Endothelial cell of umbilical vein (primary cell): ENCODE measurements around the gene WIF1. TPM values are rescaled to one million over a fixed set of nuclear protein-coding genes. Genes with fewer than 3 reads are reported as not detected.

ENCODE experiments used
- BruUV-seq: library from RNA; stranded (reverse); fragments of 400-500 nt; replicated peaks from 2 replicates; lab custom pipeline; 2021; lab: Mats Ljungman, UMichigan
- CTCF ChIA-PET: fragments of 300-600, 350-600 bp; sonication (Branson Sonifier 250); formaldehyde crosslinking; loops from one replicate; lab custom pipeline; 2021; ENCODE audit warnings: antibody characterized with exemption, inconsistent platforms; lab: Charles Lee
- POLR2A ChIA-PET: fragments of 300-600, 350-600 bp; sonication (Branson Sonifier 250); formaldehyde crosslinking; loops from one replicate; lab custom pipeline; 2021; ENCODE audit warnings: antibody characterized with exemption, inconsistent platforms; lab: Charles Lee
- DNase-seq: peaks from one replicate; pipeline ENCODE4 v3.0.0-alpha.2; 2011; ENCODE audit warnings: low read depth, low spot score
- FAIRE-seq: peaks from 2 replicates; lab custom pipeline; 2011; peaks lifted over from hg19 to GRCh38; lab: Jason Lieb, UNC
- H2AFZ ChIP-seq: 2 replicates; pipeline ENCODE4 v1.6.0; 2012; ENCODE audit warnings: low read depth, low read length, control low read depth, inconsistent platforms
- H3K27ac ChIP-seq: 2 replicates; pipeline ENCODE4 v1.5.1; 2011; ENCODE audit warnings: low read depth, mild to moderate bottlenecking, control low read depth, low read length, moderate library complexity; ENCODE audit not compliant: insufficient read depth
- H3K27me3 ChIP-seq, 2 experiments: 2 replicates each; pipeline versions ENCODE4 v1.6.0 to v1.6.1; 2011; ENCODE audit warnings: low read length in 2 of 2, mixed read lengths in 1 of 2; ENCODE audit not compliant: control insufficient read depth in 2 of 2, insufficient read depth in 2 of 2
- H3K36me3 ChIP-seq, 2 experiments: 2 replicates in 1 of 2; 3 replicates in 1 of 2; pipeline ENCODE4 v1.5.1; 2011; ENCODE audit warnings: low read length in 2 of 2, mild to moderate bottlenecking in 1 of 2, moderate library complexity in 1 of 2; ENCODE audit not compliant: control insufficient read depth in 2 of 2, insufficient read depth in 2 of 2; ENCODE audit errors: extremely low read depth in 1 of 2
- H3K4me1 ChIP-seq: 3 replicates; pipeline ENCODE4 v1.5.1; 2011; ENCODE audit warnings: mild to moderate bottlenecking, low read length; ENCODE audit not compliant: control insufficient read depth, insufficient read depth; ENCODE audit errors: extremely low read depth
- H3K4me2 ChIP-seq: 2 replicates; pipeline ENCODE4 v1.6.1; 2011; ENCODE audit warnings: low read length, control low read depth, mixed read lengths; ENCODE audit not compliant: insufficient read depth
- H3K4me3 ChIP-seq, 3 experiments: fragments of 200-600 bp in 1 of 3; sonication (generic), shearing (Covaris generic) in 1 of 3; replicated peaks in 1 of 3; 2 replicates each; pipeline ENCODE4 v1.5.1; 2011 to 2016; ENCODE audit warnings: control low read depth in 3 of 3, low read length in 3 of 3, mild to moderate bottlenecking in 2 of 3, inconsistent platforms in 1 of 3, low read depth in 1 of 3, moderate library complexity in 1 of 3; ENCODE audit not compliant: insufficient read depth in 1 of 3
- H3K79me2 ChIP-seq: 2 replicates; pipeline ENCODE4 v1.6.0; 2012; ENCODE audit warnings: low read length, inconsistent platforms; ENCODE audit not compliant: control insufficient read depth, insufficient read depth
- H3K9ac ChIP-seq: replicated peaks from 2 replicates; pipeline ENCODE3; 2011; ENCODE audit warnings: low read length, control low read depth; ENCODE audit not compliant: insufficient read depth; ENCODE audit errors: extremely low read depth
- H3K9me1 ChIP-seq: replicated peaks from 3 replicates; pipeline ENCODE4 v1.6.0; 2011; ENCODE audit warnings: mild to moderate bottlenecking, low read length; ENCODE audit not compliant: control insufficient read depth, insufficient read depth; ENCODE audit errors: extremely low read depth
- H3K9me3 ChIP-seq: replicated peaks from 2 replicates; pipeline ENCODE4 v1.5.1; 2012; ENCODE audit warnings: low read length, inconsistent platforms; ENCODE audit not compliant: control insufficient read depth, insufficient read depth
- H4K20me1 ChIP-seq: replicated peaks from 2 replicates; pipeline ENCODE3; 2011; ENCODE audit warnings: mild to moderate bottlenecking, low read length; ENCODE audit not compliant: control insufficient read depth, insufficient read depth; ENCODE audit errors: extremely low read depth
- FOS ChIP-seq: IDR thresholded peaks from 2 replicates; pipeline ENCODE4 v1.6.1; 2011; ENCODE audit warnings: mild to moderate bottlenecking, low read length, moderate library complexity, borderline replicate concordance; ENCODE audit not compliant: insufficient read depth
- GATA2 ChIP-seq: IDR thresholded peaks from 2 replicates; pipeline ENCODE4 v1.7.0; 2011; ENCODE audit warnings: low read depth, mild to moderate bottlenecking, moderate library complexity, mixed read lengths, low read length; ENCODE audit not compliant: insufficient read length, insufficient read depth
- JUN ChIP-seq: IDR thresholded peaks from 2 replicates; pipeline ENCODE4 v1.6.1; 2011; ENCODE audit warnings: borderline replicate concordance, low read depth; ENCODE audit not compliant: insufficient read length, insufficient read depth
- MAX ChIP-seq: IDR thresholded peaks from 2 replicates; pipeline ENCODE4 v1.6.1; 2011; ENCODE audit not compliant: insufficient read depth, insufficient read length
- POLR2A ChIP-seq: IDR thresholded peaks from 2 replicates; pipeline ENCODE4 v1.6.1; 2012; ENCODE audit warnings: low read depth, mild to moderate bottlenecking, control low read depth, low read length
- POLR2AphosphoS5 ChIP-seq: IDR thresholded peaks from 2 replicates; pipeline ENCODE4 v1.6.1; 2012; ENCODE audit warnings: low read depth, mild to moderate bottlenecking, control low read depth, low read length, moderate library complexity; ENCODE audit not compliant: insufficient read depth
- dilution Hi-C: fragments of 300-500 bp; cut with MboI; formaldehyde crosslinking; loops from one replicate; pipeline ENCODE4 v1.15.0; 2019; ENCODE audit warnings: low sequenced_read_pairs; ENCODE audit not compliant: extremely low pct_ligation_motif_present
- intact Hi-C: fragments of 100-400 bp; cut with micrococcal nuclease; formaldehyde crosslinking; loops from one replicate; pipeline ENCODE4 v1.10.0; 2022
- polyA plus RNA-seq, 4 experiments: library from polyadenylated mRNA; depleted of rRNA in 3 of 4; stranded (reverse) in 3 of 4; unstranded in 1 of 4; fragments of >200 nt; gene quantifications; 2 replicates each; pipeline versions ENCODE4 v1.2.1 to v1.2.3, GENCODE V29; 2011 to 2012; ENCODE audit warnings: missing spikeins in 1 of 4
- total RNA-seq: library from RNA; stranded (reverse); gene quantifications from 2 replicates; pipeline ENCODE4 v1.2.3, GENCODE V29; 2021

The WIF1 gene
- total and polyA plus RNA-seq, 2 donors (not counting 3 experiments of a cell fraction or from before 2014, with no cell fraction given) = not detected

GRCh38 chr12:65125975-65126374 lies 4.9 kb upstream of the WIF1 start:
- Histone ChIP-seq H3K27me3 (peaks cover 24 to 50% of the 10 kb centered on the region in 2 experiments), H3K9ac (no peak overlapping the region), H3K4me3 (no peak overlapping the region), H3K36me3 (no peaks in the 10 kb centered on the region), H3K4me2 (no peak overlapping the region), H3K27ac (no peak overlapping the region), H2AFZ (no peak overlapping the region), H3K79me2 (no peaks in the 10 kb centered on the region), H3K9me1 (no peaks in the 10 kb centered on the region), H3K9me3 (no peaks in the 10 kb centered on the region), H4K20me1 (no peaks in the 10 kb centered on the region), H3K4me1 (peaks cover 2% of the 10 kb centered on the region)
- dilution Hi-C loops (no loop called here), intact Hi-C loops (no loop called here)
- ChIA-PET CTCF (interaction anchor here (1.0 to 1.5 kb wide), 6 partner anchors 10 to 330 kb away, joined by 3 to 8 read pairs (median 4); no protein-coding TSS in a partner anchor), POLR2A (no interaction called here)
- DNase-seq (no peak), FAIRE-seq (no peak)
- TF ChIP-seq MAX (no peak), FOS (no peak), POLR2AphosphoS5 (no peak), POLR2A (no peak), JUN (no peak)
- no TSS peak for BruUV-seq

GRCh38 chr12:65125247-65125646 lies 4.1 kb upstream of the WIF1 start:
- intact Hi-C loops = no loop called here
- no TSS peak for BruUV-seq
- Histone ChIP-seq H3K27me3 (peaks cover 31 to 56% of the 10 kb centered on the region in 2 experiments), H3K79me2 (no peaks in the 10 kb centered on the region), H3K9me1 (no peaks in the 10 kb centered on the region), H4K20me1 (no peaks in the 10 kb centered on the region), H3K4me1 (peaks cover 2% of the 10 kb centered on the region), H3K4me3 (no peak overlapping the region), H3K27ac (no peak overlapping the region), H3K9ac (no peak overlapping the region), H3K4me2 (no peak overlapping the region), H3K36me3 (no peaks in the 10 kb centered on the region), H3K9me3 (no peaks in the 10 kb centered on the region), H2AFZ (no peak overlapping the region)
- no peak for TF ChIP-seq GATA2
- no peak for TF ChIP-seq MAX
- dilution Hi-C loops = no loop called here
- no peak for FAIRE-seq
- ChIA-PET POLR2A (no interaction called here), CTCF (interaction anchor here (1.0 to 1.5 kb wide), 5 partner anchors 11 to 329 kb away, joined by 3 to 8 read pairs (median 4); no protein-coding TSS in a partner anchor)
- DNase-seq = no peak
